HepG2 (cell line): Measurements from ENCODE around the gene PHF23. TPM values are rescaled to one million over a fixed set of nuclear protein-coding genes. Genes with fewer than 3 reads are reported as not detected.
A peak's percentile ranks its signal among the peaks of the same experiment; 100 is the strongest.

Experiments
- ARID5B ChIP-seq: IDR thresholded peaks from 2 replicates; pipeline ENCODE4 v1.4.0; 2020; ENCODE audit warnings: mild to moderate bottlenecking, missing genetic modification reagents
- ELF3 ChIP-seq: IDR thresholded peaks from 2 replicates; pipeline ENCODE4 v1.6.1; 2016; ENCODE audit warnings: missing genetic modification reagents, missing compliant biosample characterization
- HNF4A ChIP-seq: sonication (generic); formaldehyde crosslinking; IDR thresholded peaks from 2 replicates; pipeline ENCODE4 v1.4.0; 2020; ENCODE audit warnings: missing genetic modification reagents
- MXD4 ChIP-seq: IDR thresholded peaks from 2 replicates; pipeline ENCODE4 v1.6.1; 2016; ENCODE audit warnings: mild to moderate bottlenecking, missing biosample characterization, missing genetic modification reagents
- PREB ChIP-seq: sonication (generic); formaldehyde crosslinking; IDR thresholded peaks from 2 replicates; pipeline ENCODE4 v1.4.0; 2020; ENCODE audit warnings: missing genetic modification reagents
- ZNF18 ChIP-seq: sonication (generic); formaldehyde crosslinking; IDR thresholded peaks from 2 replicates; pipeline ENCODE4 v1.8.0; 2022; ENCODE audit warnings: mild to moderate bottlenecking, missing genetic modification reagents; ENCODE audit not compliant: insufficient replicate concordance
- ZNF20 ChIP-seq: sonication (generic); formaldehyde crosslinking; IDR thresholded peaks from 2 replicates; pipeline ENCODE4 v1.4.0; 2020; ENCODE audit warnings: mild to moderate bottlenecking, moderate library complexity, missing genetic modification reagents
- ZNF256 ChIP-seq: sonication (generic); formaldehyde crosslinking; conservative IDR thresholded peaks from 2 replicates; pipeline ENCODE4 v1.4.0; 2020; ENCODE audit warnings: missing genetic modification reagents
- ZNF281 ChIP-seq: sonication (generic); formaldehyde crosslinking; IDR thresholded peaks from 2 replicates; pipeline ENCODE4 v1.4.0; 2020; ENCODE audit warnings: missing genetic modification reagents, borderline replicate concordance
- ZNF30 ChIP-seq: sonication (generic); formaldehyde crosslinking; IDR thresholded peaks from 2 replicates; pipeline ENCODE4 v1.5.0; 2020; ENCODE audit warnings: mild to moderate bottlenecking, missing genetic modification reagents
- ZNF552 ChIP-seq: sonication (generic); formaldehyde crosslinking; IDR thresholded peaks from 2 replicates; pipeline ENCODE4 v1.9.0; 2022; ENCODE audit warnings: missing genetic modification reagents, mild to moderate bottlenecking, borderline replicate concordance
- ZNF609 ChIP-seq: sonication (generic); formaldehyde crosslinking; IDR thresholded peaks from 2 replicates; pipeline ENCODE4 v1.4.0; 2020; ENCODE audit warnings: mild to moderate bottlenecking, missing genetic modification reagents, borderline replicate concordance
- ZNF879 ChIP-seq: sonication (generic); formaldehyde crosslinking; IDR thresholded peaks from 2 replicates; pipeline ENCODE4 v1.8.1; 2023; ENCODE audit warnings: missing genetic modification reagents
- polyA plus RNA-seq, 8 experiments: library from polyadenylated mRNA; depleted of rRNA in 3 of 8; stranded (reverse) in 7 of 8; unstranded in 1 of 8; fragments of >200 nt; fragmentation: Illumina TruSeq in 4 of 8; extraction: Trizol in 4 of 8; gene quantifications; 2 replicates each; pipeline versions ENCODE4 v1.2.1 to v1.2.3, GENCODE V29; 2011 to 2016; ENCODE audit warnings: low read depth in 4 of 8, missing spikeins in 1 of 8, mixed read lengths in 1 of 8; ENCODE audit not compliant: insufficient read depth in 1 of 8
- total RNA-seq, 5 experiments: library from RNA; depleted of rRNA; stranded (reverse); fragments of >200 nt; fragmentation: Illumina TruSeq; extraction: Trizol; gene quantifications; 2 replicates each; pipeline ENCODE4 v1.2.3, GENCODE V29; 2016; ENCODE audit warnings: low read depth in 1 of 5

The PHF23 gene
- total and polyA plus RNA-seq, 2 of the 13 experiments (the other 11 are each of a cell fraction or from before 2014, with no cell fraction given): 27.6 to 33.2 TPM

- TF ChIP-seq ZNF18 (CRISPR knock-in tag) (peak; percentile 1), ZNF30 (CRISPR knock-in tag) (no peak), ZNF256 (CRISPR knock-in tag) (no peak), ZNF609 (CRISPR knock-in tag) (no peak), ARID5B (CRISPR knock-in tag) (no peak; the same call in 1 of the 2 replicates), HNF4A (CRISPR knock-in tag) (no peak), MXD4 (CRISPR knock-in tag) (no peak), ZNF879 (CRISPR knock-in tag) (no peak), ZNF281 (peak; percentile 84), ELF3 (CRISPR knock-in tag) (peak; percentile 88), ZNF552 (CRISPR knock-in tag) (no peak), PREB (CRISPR knock-in tag) (no peak), ZNF20 (no peak)
Observed at GRCh38 chr17:7239091-7240027, at the start of gene PHF23 (continued).
